BLaER1 (cell line): ENCODE measurements around the gene MOV10L1.

Source experiments
- H3K27ac ChIP-seq: shearing (Covaris generic); formaldehyde crosslinking; 2 replicates; pipeline ENCODE4 v1.8.1; 2022
- H3K27me3 ChIP-seq: shearing (Covaris generic); formaldehyde crosslinking; 2 replicates; pipeline ENCODE4 v1.8.1; 2022
- H3K36me3 ChIP-seq: shearing (Covaris generic); formaldehyde crosslinking; 2 replicates; pipeline ENCODE4 v1.8.1; 2022
- H3K4me1 ChIP-seq: shearing (Covaris generic); formaldehyde crosslinking; 2 replicates; pipeline ENCODE4 v1.8.1; 2022
- H3K4me2 ChIP-seq: shearing (Covaris generic); formaldehyde crosslinking; 2 replicates; pipeline ENCODE4 v1.8.1; 2022
- H3K4me3 ChIP-seq: shearing (Covaris generic); formaldehyde crosslinking; 2 replicates; pipeline ENCODE4 v1.8.1; 2022
- H3K9ac ChIP-seq: shearing (Covaris generic); formaldehyde crosslinking; 2 replicates; pipeline ENCODE4 v1.8.1; 2022
- H3K9me3 ChIP-seq: shearing (Covaris generic); formaldehyde crosslinking; 2 replicates; pipeline ENCODE4 v1.8.1; 2022
- H4K20me1 ChIP-seq: shearing (Covaris generic); formaldehyde crosslinking; 2 replicates; pipeline ENCODE4 v1.8.1; 2022
- Cebpa-rat ChIP-seq: shearing (Covaris generic); IDR thresholded peaks from 2 replicates; pipeline ENCODE4 v1.8.1; 2022

Gene MOV10L1

GRCh38 chr22:50207383-50208140 is 117.8 kb downstream of the MOV10L1 start:
- Histone ChIP-seq H3K36me3 (peaks cover 73% of the 10 kb centered on the region), H4K20me1 (peaks cover 99% of the 10 kb centered on the region), H3K4me1 (peaks cover 80% of the 10 kb centered on the region), H3K27me3 (no peaks in the 10 kb centered on the region), H3K27ac (peak overlapping the region; percentile 46), H3K4me3 (no peak overlapping the region), H3K4me2 (peak overlapping the region; percentile 79), H3K9me3 (no peaks in the 10 kb centered on the region), H3K9ac (no peak overlapping the region)
- TF ChIP-seq Cebpa-rat = no peak

DNA sequence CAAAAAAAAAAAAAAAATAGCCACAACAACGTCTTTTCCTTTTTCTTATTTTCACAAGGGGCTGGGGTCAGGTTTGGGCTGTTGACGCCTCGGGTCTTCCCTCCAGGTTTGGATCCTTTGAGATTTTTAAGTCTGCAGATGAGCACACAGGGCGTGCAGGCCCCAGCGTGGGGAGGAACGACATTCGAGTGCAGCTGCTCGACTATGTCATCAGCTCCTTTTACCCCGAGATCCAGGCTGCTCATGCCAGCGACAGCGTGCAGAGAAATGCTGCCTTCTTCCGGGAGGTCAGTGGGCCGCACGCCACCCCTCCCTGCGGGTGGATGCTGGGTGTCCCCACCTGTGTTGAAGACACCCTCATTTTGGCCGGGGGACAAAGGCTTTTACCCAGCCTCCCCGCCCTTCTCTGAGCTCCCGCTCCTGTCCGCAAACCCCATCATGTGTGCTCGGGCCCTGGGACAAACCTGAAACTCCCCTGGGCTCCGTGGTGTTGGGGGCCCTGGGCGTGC is 118.7 kb downstream of the MOV10L1 start:
- no peak overlapping the region for H3K4me3 ChIP-seq
- H3K27ac ChIP-seq = peak overlapping the region; percentile 46
- no peak overlapping the region for H3K9ac ChIP-seq
- H3K4me2 ChIP-seq = peak overlapping the region; percentile 79
- H3K36me3 ChIP-seq = peaks cover 75% of the 10 kb centered on the region
- no peaks in the 10 kb centered on the region for H3K27me3 ChIP-seq
- TF ChIP-seq Cebpa-rat = no peak
- peaks cover 77% of the 10 kb centered on the region for H3K4me1 ChIP-seq
- no peaks in the 10 kb centered on the region for H3K9me3 ChIP-seq
- peaks cover 99% of the 10 kb centered on the region for H4K20me1 ChIP-seq

GRCh38 chr22:50208939-50209892 is 119.4 kb downstream of the MOV10L1 start:
- Histone ChIP-seq H3K36me3 (peaks cover 80% of the 10 kb centered on the region), H4K20me1 (peaks cover 100% of the 10 kb centered on the region)

DNA sequence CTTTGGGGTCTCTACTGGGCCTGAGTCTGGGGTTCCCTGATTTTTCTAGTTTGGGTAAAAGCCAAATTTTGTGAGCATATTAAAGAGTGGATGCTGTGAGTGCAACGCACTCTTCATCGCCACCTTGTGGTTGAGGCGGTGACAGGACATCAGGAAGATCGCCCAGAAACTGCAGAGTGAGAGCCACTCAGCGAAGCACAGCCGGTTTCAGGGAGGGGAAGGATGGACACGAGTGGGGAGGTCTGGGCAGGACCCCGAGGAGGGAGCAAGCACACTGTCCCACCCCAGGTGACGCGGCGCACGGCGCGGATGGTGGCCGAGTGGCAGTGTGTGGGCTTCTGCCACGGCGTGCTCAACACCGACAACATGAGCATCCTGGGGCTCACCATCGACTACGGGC is 120.1 kb downstream of the MOV10L1 start:
- Histone ChIP-seq H3K4me3 (no peak overlapping the region), H3K4me1 (peaks cover 63% of the 10 kb centered on the region), H3K36me3 (peaks cover 80% of the 10 kb centered on the region), H3K27me3 (no peaks in the 10 kb centered on the region), H3K27ac (0 out of 2 replicates have a peak overlapping the region, but pooled peaks have one; percentile 6), H3K9ac (no peak overlapping the region), H4K20me1 (peaks cover 100% of the 10 kb centered on the region), H3K4me2 (peak overlapping the region; percentile 79), H3K9me3 (no peaks in the 10 kb centered on the region)
- TF ChIP-seq Cebpa-rat = no peak

More at GRCh38 chr22:50208939-50209892, 119.4 kb downstream of the MOV10L1 start:
- H3K4me3 ChIP-seq = no peak overlapping the region
- no peaks in the 10 kb centered on the region for H3K27me3 ChIP-seq
- peak overlapping the region; percentile 79 for H3K4me2 ChIP-seq
- no peak for TF ChIP-seq Cebpa-rat
- H3K4me1 ChIP-seq = peaks cover 70% of the 10 kb centered on the region
- peak overlapping the region; percentile 46; the same call in 1 of the 2 replicates for H3K27ac ChIP-seq
- H3K9ac ChIP-seq = no peak overlapping the region
- no peaks in the 10 kb centered on the region for H3K9me3 ChIP-seq

GRCh38 chr22:50210378-50211139 is 120.8 kb downstream of the MOV10L1 start:
- Histone ChIP-seq H3K4me3 (no peak overlapping the region), H3K9ac (no peak overlapping the region), H3K27me3 (no peaks in the 10 kb centered on the region), H3K27ac (0 out of 2 replicates have a peak overlapping the region, but pooled peaks have one; percentile 6), H3K36me3 (peaks cover 79% of the 10 kb centered on the region), H3K4me2 (peak overlapping the region; percentile 79; the same call in 1 of the 2 replicates), H3K9me3 (no peaks in the 10 kb centered on the region), H3K4me1 (peaks cover 56% of the 10 kb centered on the region), H4K20me1 (peaks cover 99% of the 10 kb centered on the region)
- TF ChIP-seq Cebpa-rat = no peak

- Histone ChIP-seq H3K4me1 (peaks cover 50% of the 10 kb centered on the region), H3K4me3 (no peak overlapping the region), H3K9ac (no peak overlapping the region), H3K9me3 (no peaks in the 10 kb centered on the region), H3K36me3 (peaks cover 79% of the 10 kb centered on the region), H3K4me2 (no peak overlapping the region), H3K27ac (no peak overlapping the region), H4K20me1 (peaks cover 99% of the 10 kb centered on the region), H3K27me3 (no peaks in the 10 kb centered on the region)
- no peak for TF ChIP-seq Cebpa-rat
Measured at GRCh38 chr22:50211147-50211546, 121.3 kb downstream of the MOV10L1 start.
